KOPT-K1 (cell line): Measurements from ENCODE around the gene AZI2.

ENCODE experiments used
- H3K27ac ChIP-seq: fragments of 200-600 bp; sonication (generic); 2 replicates; pipeline ENCODE4 v1.5.1; 2016; ENCODE audit warnings: antibody characterized with exemption, mild to moderate bottlenecking, low read depth, low read length; ENCODE audit not compliant: poor library complexity, severe bottlenecking
- H3K36me3 ChIP-seq: fragments of 200-600 bp; sonication (generic); 2 replicates; pipeline ENCODE4 v1.5.1; 2017; ENCODE audit warnings: antibody characterized with exemption, mild to moderate bottlenecking, low read length, moderate library complexity; ENCODE audit not compliant: insufficient read depth
- H3K9me3 ChIP-seq: fragments of 200-600 bp; sonication (generic); 2 replicates; pipeline ENCODE4 v1.5.1; 2017; ENCODE audit warnings: antibody characterized with exemption, low read length, mild to moderate bottlenecking; ENCODE audit not compliant: insufficient read depth, poor library complexity, severe bottlenecking

AZI2 gene

DNA sequence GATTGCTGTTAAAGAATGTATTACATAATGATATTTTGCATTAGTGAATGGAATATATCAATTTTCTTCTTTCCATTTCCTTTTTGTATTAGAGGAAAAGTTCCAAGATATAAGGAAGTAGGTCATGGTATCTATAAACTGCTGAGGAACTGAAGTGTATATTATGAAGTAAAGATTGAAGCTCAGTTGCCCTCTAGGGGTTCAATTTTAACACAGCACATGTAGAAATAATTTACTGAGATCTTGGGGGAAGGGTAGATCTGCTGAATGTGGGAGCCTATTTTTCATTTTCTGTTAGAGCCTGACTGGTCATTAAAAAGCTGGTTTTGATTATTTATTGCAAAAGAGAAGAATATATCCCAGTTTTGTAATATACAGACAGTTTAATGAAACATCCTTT, 62.0 kb downstream of the AZI2 start:
- peaks cover 11% of the 10 kb centered on the region for H3K9me3 ChIP-seq
- H3K27ac ChIP-seq = no peak overlapping the region
- peaks cover 7% of the 10 kb centered on the region for H3K36me3 ChIP-seq

DNA sequence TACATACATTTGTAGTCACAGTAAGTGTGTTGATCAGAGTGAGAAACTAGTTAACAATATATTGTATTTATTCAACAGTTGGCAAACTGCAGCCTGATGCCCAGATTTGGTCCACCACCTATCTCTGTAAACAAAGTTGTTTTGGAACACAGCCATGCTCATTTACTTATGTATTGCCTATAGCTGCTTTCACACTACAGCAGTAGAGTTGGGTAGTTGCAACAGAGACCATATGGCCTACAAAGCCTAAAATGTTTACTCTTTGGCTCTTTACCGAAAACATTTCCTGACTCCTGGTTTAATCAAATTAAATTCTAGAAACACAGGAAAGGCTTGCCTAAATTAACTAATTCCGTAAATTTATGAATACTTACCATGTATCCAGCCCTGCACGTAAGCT, 67.8 kb downstream of the AZI2 start:
- H3K27ac ChIP-seq = no peak overlapping the region
- H3K9me3 ChIP-seq = no peaks in the 10 kb centered on the region
- peaks cover 15% of the 10 kb centered on the region for H3K36me3 ChIP-seq

DNA sequence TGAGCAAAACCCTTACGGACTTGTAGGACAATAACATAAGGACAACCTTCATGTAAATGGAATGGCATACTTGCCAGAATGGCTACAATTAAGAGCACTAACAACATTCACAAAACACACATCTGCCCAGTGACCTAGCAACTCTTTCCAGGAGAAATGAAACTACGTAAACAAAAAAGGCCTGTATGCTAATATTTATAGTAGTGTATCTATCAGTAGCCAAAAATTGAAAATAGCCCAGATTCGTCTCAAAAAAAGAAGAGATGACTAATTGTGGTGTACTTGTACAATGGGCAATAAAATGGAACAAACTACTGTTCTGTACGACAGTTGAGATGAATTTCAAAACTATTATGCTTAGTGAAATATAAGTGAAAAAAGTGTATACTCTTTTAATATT, 68.9 kb downstream of the AZI2 start:
- Histone ChIP-seq H3K36me3 (peaks cover 25% of the 10 kb centered on the region), H3K27ac (no peak overlapping the region), H3K9me3 (peaks cover 5% of the 10 kb centered on the region)

DNA sequence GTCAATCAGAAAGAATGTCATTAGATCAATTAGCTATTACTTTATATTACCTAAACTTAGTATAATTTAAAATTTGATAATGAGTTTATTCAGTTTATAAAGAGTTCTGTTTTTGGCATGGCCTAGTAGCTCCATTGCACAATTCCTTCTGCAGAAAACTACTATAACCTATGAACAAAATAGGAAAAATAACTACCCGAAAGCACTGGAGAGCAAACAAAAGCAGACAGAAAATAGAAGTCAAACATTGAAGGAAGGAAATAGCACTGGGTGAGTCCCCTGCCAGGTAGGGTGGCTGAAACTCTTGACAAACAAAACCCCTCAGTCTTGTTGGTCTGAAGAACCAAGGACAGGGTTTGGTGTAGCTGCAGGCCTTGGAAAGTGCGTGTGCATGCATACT, 69.7 kb downstream of the AZI2 start:
- peaks cover 13% of the 10 kb centered on the region for H3K9me3 ChIP-seq
- no peak overlapping the region for H3K27ac ChIP-seq
- peaks cover 34% of the 10 kb centered on the region for H3K36me3 ChIP-seq

DNA sequence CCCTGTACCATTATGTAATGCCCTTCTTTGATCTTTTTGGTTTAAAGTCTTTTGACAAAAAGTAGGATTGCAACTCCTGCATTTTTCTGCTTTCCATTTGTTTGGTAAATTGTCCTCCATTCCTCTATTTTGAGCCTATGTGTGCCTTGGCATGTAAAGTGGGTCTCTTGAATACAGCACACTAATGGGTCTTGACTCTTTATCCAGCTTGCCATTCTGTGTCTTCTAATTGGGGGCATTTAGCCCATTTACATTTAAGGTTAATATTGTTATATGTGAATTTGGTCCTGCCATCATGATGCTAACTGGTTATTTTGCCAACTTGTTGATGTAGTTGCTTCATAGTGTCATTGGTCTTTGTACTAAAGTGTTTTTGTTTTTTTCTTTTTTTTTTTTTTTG, 74.8 kb downstream of the AZI2 start:
- Histone ChIP-seq H3K9me3 (peaks cover 47% of the 10 kb centered on the region), H3K36me3 (peaks cover 71% of the 10 kb centered on the region), H3K27ac (no peak overlapping the region)
